GM12878 (cell line): ENCODE measurements around the gene CARM1. TPM values are rescaled to one million over a fixed set of nuclear protein-coding genes. Genes with fewer than 3 reads are reported as not detected.

ENCODE experiments used
- BCL3 ChIP-seq: IDR thresholded peaks from 2 replicates; pipeline ENCODE4 v1.6.1; 2011; ENCODE audit warnings: borderline replicate concordance, low read depth, mild to moderate bottlenecking, moderate library complexity, low read length; ENCODE audit not compliant: insufficient read depth, poor library complexity, severe bottlenecking
- BRCA1 ChIP-seq: IDR thresholded peaks from 2 replicates; pipeline ENCODE4 v1.6.1; 2011; ENCODE audit warnings: low read depth, low read length, improper control_type of control experiment
- CBX5 ChIP-seq: sonication (generic); IDR thresholded peaks from 2 replicates; pipeline ENCODE4 v1.6.1; 2016; ENCODE audit warnings: low read depth, moderate library complexity, mild to moderate bottlenecking, inconsistent platforms
- CEBPZ ChIP-seq: fragments of 150-350 bp; IDR thresholded peaks from 2 replicates; pipeline ENCODE4 v1.6.1; 2016; ENCODE audit warnings: low read depth, low read length
- CREM ChIP-seq: IDR thresholded peaks from 2 replicates; pipeline ENCODE4 v1.6.1; 2014; ENCODE audit warnings: antibody characterized with exemption, low read depth
- FOXM1 ChIP-seq: IDR thresholded peaks from 2 replicates; pipeline ENCODE4 v1.6.1; 2012; ENCODE audit warnings: low read depth, mild to moderate bottlenecking, inconsistent platforms, low read length, moderate library complexity
- HDGF ChIP-seq: fragments of 450-650 bp; IDR thresholded peaks from 2 replicates; pipeline ENCODE4 v1.6.1; 2016; ENCODE audit warnings: antibody characterized with exemption
- IKZF2 ChIP-seq, 2 experiments: fragments of 450-650 bp; IDR thresholded peaks; 2 replicates each; pipeline ENCODE4 v1.6.1; 2017; ENCODE audit warnings: mild to moderate bottlenecking in 2 of 2, moderate library complexity in 2 of 2
- IRF3 ChIP-seq: fragments of 450-650 bp; IDR thresholded peaks from 2 replicates; pipeline ENCODE4 v1.6.1; 2014; ENCODE audit warnings: mild to moderate bottlenecking
- KAT2A ChIP-seq: conservative IDR thresholded peaks from 2 replicates; pipeline ENCODE4 v1.6.1; 2011; ENCODE audit warnings: low read depth, low read length; ENCODE audit not compliant: control insufficient read depth
- NR2F1 ChIP-seq: fragments of 450-650 bp; conservative IDR thresholded peaks from 2 replicates; pipeline ENCODE4 v1.6.1; 2017; ENCODE audit warnings: mild to moderate bottlenecking
- PAX8 ChIP-seq: fragments of 450-650 bp; IDR thresholded peaks from 2 replicates; pipeline ENCODE4 v1.6.1; 2017; ENCODE audit warnings: mild to moderate bottlenecking, moderate library complexity
- RELB ChIP-seq: fragments of 450-650 bp; IDR thresholded peaks from 2 replicates; pipeline ENCODE4 v1.6.1; 2017; ENCODE audit warnings: low read depth, mild to moderate bottlenecking, moderate library complexity
- SMARCA5 ChIP-seq: fragments of 450-650 bp; IDR thresholded peaks from 2 replicates; pipeline ENCODE4 v1.6.1; 2017; ENCODE audit warnings: mild to moderate bottlenecking
- USF1 ChIP-seq: IDR thresholded peaks from 2 replicates; pipeline ENCODE4 v1.6.1; 2011; ENCODE audit warnings: borderline replicate concordance, low read depth, mild to moderate bottlenecking, moderate library complexity, mixed read lengths, low read length; ENCODE audit not compliant: insufficient read depth; ENCODE audit errors: extremely low read length
- ZNF24 ChIP-seq: fragments of 450-650 bp; IDR thresholded peaks from 2 replicates; pipeline ENCODE4 v1.6.1; 2017; ENCODE audit warnings: antibody characterized with exemption, mild to moderate bottlenecking
- ZNF592 ChIP-seq: fragments of 450-650 bp; IDR thresholded peaks from 2 replicates; pipeline ENCODE4 v1.6.1; 2017; ENCODE audit warnings: mild to moderate bottlenecking, moderate library complexity
- polyA plus RNA-seq, 11 experiments: library from polyadenylated mRNA; depleted of rRNA in 4 of 11; unstranded in 6 of 11; stranded (reverse) in 5 of 11; fragments of >200 nt; fragmentation: Nextera tagmentation in 4 of 11; fragmentation: Illumina TruSeq in 1 of 11; extraction: Ambion mirVana in 4 of 11; extraction: Trizol in 1 of 11; gene quantifications; 1 replicate in 1 of 11; 2 replicates in 10 of 11; pipeline versions ENCODE4 v1.2.1 to v1.2.3, GENCODE V29; 2011 to 2016; ENCODE audit warnings: inconsistent platforms in 2 of 11, missing spikeins in 2 of 11, low read depth in 1 of 11
- total RNA-seq, 4 experiments: library from RNA; depleted of rRNA in 3 of 4; stranded (reverse); fragments of >200 nt in 3 of 4; fragmentation: Illumina TruSeq in 1 of 4; extraction: Trizol in 1 of 4; gene quantifications; 2 replicates each; pipeline versions ENCODE4 v1.2.1 to v1.2.3, GENCODE V29; 2013 to 2021

Gene CARM1
- total and polyA plus RNA-seq, 10 of the 15 experiments (the other 5 are each of a cell fraction or from before 2014, with no cell fraction given) = 0.45 to 116 (median 39.7) TPM

GRCh38 chr19:10870955-10871603 lies at the start of gene CARM1 (continued):
- no peak for TF ChIP-seq USF1
- TF ChIP-seq SMARCA5 = peak; percentile 99
- TF ChIP-seq RELB = no peak
- no peak for TF ChIP-seq IRF3
- no peak for TF ChIP-seq FOXM1
- no peak for TF ChIP-seq BRCA1
- TF ChIP-seq CREM = peak; percentile 82
- no peak for TF ChIP-seq CBX5
- TF ChIP-seq KAT2A = no peak
- TF ChIP-seq CEBPZ = no peak
- no peak for TF ChIP-seq ZNF24
- TF ChIP-seq PAX8 = no peak
- no peak for TF ChIP-seq HDGF
- TF ChIP-seq IKZF2 (IDR thresholded peaks at IDR 0.05) = no peak
- TF ChIP-seq BCL3 = no peak
- TF ChIP-seq ZNF592 = 0 out of 2 replicates have a peak, but pooled peaks have one; percentile 75
- TF ChIP-seq NR2F1 = 0 out of 2 replicates have a peak, but pooled peaks have one; percentile 15
